Activated CD8-positive, alpha-beta T cell treated with anti-CD3 and anti-CD28 coated beads, Interleukin-2, amount 10 ng/mL, durations not matched to agents 7 days and 5 days (primary cell): ENCODE measurements around the gene MECP2. TPM values are rescaled to one million over a fixed set of nuclear protein-coding genes. Genes with fewer than 3 reads are reported as not detected.

ENCODE experiments used
- ATAC-seq: fragments of 150-1000 bp; cut with Tn5 transposase; one replicate; pipeline ENCODE4 v1.10.0; 2021; ENCODE audit warnings: moderate library complexity
- CTCF ChIA-PET: fragments of 350-600 bp; sonication (Branson Sonifier 250); formaldehyde crosslinking; loops from one replicate; lab custom pipeline; 2021; ENCODE audit warnings: antibody characterized with exemption; lab: Charles Lee
- POLR2A ChIA-PET: fragments of 350-600 bp; sonication (Branson Sonifier 250); formaldehyde crosslinking; loops from one replicate; lab custom pipeline; 2021; ENCODE audit warnings: antibody characterized with exemption; lab: Charles Lee
- DNase-seq: peaks from one replicate; pipeline ENCODE4 v3.0.0-alpha.2; 2020
- H3K27ac Mint-ChIP-seq: one replicate; pipeline ENCODE4 v1.8.0; 2021; ENCODE audit warnings: mild to moderate bottlenecking, mixed read lengths
- H3K27me3 Mint-ChIP-seq: one replicate; pipeline ENCODE4 v1.8.0; 2021; ENCODE audit warnings: low read depth, mixed read lengths
- H3K36me3 Mint-ChIP-seq: one replicate; pipeline ENCODE4 v1.8.0; 2021; ENCODE audit warnings: low read depth, mixed read lengths
- H3K4me1 Mint-ChIP-seq: one replicate; pipeline ENCODE4 v1.8.0; 2021; ENCODE audit warnings: low read depth, mixed read lengths
- H3K4me3 Mint-ChIP-seq: one replicate; pipeline ENCODE4 v1.8.0; 2021; ENCODE audit warnings: mild to moderate bottlenecking, mixed read lengths
- H3K9me3 Mint-ChIP-seq: one replicate; pipeline ENCODE4 v1.8.0; 2022; ENCODE audit warnings: mixed read lengths; ENCODE audit not compliant: insufficient read depth
- total RNA-seq, 2 experiments: library from RNA; stranded (reverse); gene quantifications; one replicate each; pipeline ENCODE4 v1.2.3, GENCODE V29; 2021

The MECP2 gene
- total RNA-seq, 2 experiments from 2014 or later = 65.4 to 65.5 TPM

DNA sequence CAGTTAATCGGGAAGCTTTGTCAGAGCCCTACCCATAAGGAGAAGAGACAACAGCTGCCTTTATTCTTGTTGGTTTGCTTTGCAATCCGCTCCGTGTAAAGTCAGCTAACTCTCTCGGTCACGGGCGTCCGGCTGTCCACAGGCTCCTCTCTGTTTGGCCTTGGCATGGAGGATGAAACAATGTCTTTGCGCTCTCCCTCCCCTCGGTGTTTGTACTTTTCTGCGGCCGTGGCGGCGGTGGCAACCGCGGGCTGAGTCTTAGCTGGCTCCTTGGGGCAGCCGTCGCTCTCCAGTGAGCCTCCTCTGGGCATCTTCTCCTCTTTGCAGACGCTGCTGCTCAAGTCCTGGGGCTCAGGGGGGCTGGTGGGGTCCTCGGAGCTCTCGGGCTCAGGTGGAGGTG lies 67.3 kb downstream of the MECP2 start:
- CTCF ChIA-PET = interaction anchor here (1.2 kb wide), 1 partner anchor 17 kb away, joined by 4 read pairs; no protein-coding TSS in a partner anchor
- ATAC-seq = no peak
- peaks cover 23% of the 10 kb centered on the region for H3K36me3 Mint-ChIP-seq
- POLR2A ChIA-PET = interaction anchor here (0.7 kb wide), 1 partner anchor 10 kb away, joined by 4 read pairs; no protein-coding TSS in a partner anchor
- H3K27ac Mint-ChIP-seq = no peak overlapping the region
- H3K4me3 Mint-ChIP-seq = no peak overlapping the region
- no peaks in the 10 kb centered on the region for H3K27me3 Mint-ChIP-seq
- H3K4me1 Mint-ChIP-seq = peaks cover 5% of the 10 kb centered on the region
- H3K9me3 Mint-ChIP-seq = no peaks in the 10 kb centered on the region
- no peak for DNase-seq

DNA sequence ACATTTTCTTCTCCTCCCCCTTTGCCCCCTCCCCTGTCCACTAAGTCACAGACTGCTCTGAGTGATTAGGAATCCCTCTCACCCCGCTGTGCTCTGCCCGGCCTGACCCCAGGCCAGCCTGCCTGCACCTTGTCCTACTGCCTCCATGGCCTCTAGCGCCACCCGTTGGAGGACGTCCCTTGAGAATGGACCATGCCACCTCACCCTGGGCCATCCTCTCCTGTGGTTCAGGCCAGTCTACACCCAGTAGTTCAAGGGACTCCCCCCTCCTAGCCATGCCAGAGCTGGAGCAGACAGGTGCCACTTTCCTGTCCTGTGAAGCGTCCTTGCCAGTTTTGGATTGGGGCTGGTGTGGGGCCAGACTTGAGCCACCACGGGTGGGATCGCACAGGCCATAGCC lies 68.1 kb downstream of the MECP2 start:
- no peak overlapping the region for H3K4me3 Mint-ChIP-seq
- ATAC-seq (no peak), DNase-seq (no peak)
- no peaks in the 10 kb centered on the region for H3K27me3 Mint-ChIP-seq
- CTCF ChIA-PET = interaction anchor here (1.2 kb wide), 1 partner anchor 16 kb away, joined by 4 read pairs; no protein-coding TSS in a partner anchor
- peaks cover 5% of the 10 kb centered on the region for H3K4me1 Mint-ChIP-seq
- POLR2A ChIA-PET = interaction anchor here (0.7 kb wide), 1 partner anchor 9 kb away, joined by 4 read pairs; no protein-coding TSS in a partner anchor
- H3K36me3 Mint-ChIP-seq = peaks cover 23% of the 10 kb centered on the region
- H3K9me3 Mint-ChIP-seq = no peaks in the 10 kb centered on the region
- no peak overlapping the region for H3K27ac Mint-ChIP-seq

DNA sequence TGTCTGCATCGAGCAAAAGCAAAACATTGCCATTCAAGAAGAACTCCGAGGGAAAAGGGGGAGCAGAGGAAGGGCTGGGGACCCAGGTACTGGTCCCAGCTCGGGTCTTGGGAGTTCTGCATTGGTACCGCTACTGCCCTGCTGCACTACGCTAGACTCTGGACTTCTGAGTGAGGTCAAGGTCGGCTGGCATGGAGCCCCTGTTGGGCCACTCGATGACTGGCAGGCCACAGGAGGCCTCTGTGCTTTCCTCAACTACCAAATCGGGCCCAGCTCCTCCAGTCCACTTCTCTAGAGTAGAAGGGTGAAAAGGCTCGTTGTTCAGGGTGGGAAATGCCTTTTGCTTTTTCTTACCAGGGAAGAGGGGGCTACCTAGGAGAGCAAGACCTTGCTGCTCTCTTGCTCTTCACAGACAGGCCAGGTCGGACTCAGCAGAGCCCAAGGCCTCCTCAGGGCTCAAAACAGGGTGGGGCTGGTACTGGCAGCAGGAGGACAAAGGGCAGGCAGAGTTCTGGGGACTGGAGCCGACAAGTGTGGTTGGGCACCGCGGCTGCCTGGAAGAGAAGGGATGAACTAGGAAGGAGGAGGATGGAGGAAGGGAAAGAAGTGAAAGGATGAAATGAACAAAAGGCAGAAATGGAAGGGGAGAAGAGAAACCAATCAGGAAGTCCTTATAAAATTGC lies 68.9 kb downstream of the MECP2 start:
- no peak for ATAC-seq
- no peak for DNase-seq
- ChIA-PET POLR2A (no interaction called here), CTCF (interaction anchor here (1.2 to 2.9 kb wide), 2 partner anchors 15 kb away, joined by 4 to 14 read pairs; no protein-coding TSS in a partner anchor)
- no peaks in the 10 kb centered on the region for H3K27me3 Mint-ChIP-seq
- H3K4me3 Mint-ChIP-seq = no peak overlapping the region
- peaks cover 5% of the 10 kb centered on the region for H3K4me1 Mint-ChIP-seq
- H3K9me3 Mint-ChIP-seq = no peaks in the 10 kb centered on the region
- peak overlapping the region; percentile 12 for H3K27ac Mint-ChIP-seq
- H3K36me3 Mint-ChIP-seq = peaks cover 21% of the 10 kb centered on the region

DNA sequence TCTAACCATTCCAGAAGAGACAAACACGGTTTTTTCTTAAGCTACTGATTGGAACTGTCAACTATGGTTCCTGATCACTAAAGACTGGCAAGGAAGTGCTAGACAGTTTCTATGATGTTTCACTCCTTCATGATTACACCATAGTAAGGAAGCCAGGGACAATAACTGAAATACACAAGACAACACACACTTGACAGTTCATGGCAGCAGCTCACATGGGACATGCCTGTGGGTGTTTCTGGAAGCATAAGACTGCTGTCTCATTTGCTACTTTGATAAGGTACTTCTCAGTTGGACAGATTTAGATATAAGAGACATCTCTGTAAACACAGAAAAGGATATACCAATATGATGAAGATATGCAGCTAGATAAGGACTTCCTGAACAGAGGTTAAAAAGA lies 69.5 kb downstream of the MECP2 start:
- H3K4me1 Mint-ChIP-seq = peaks cover 7% of the 10 kb centered on the region
- H3K27ac Mint-ChIP-seq = peak overlapping the region; percentile 12
- no peaks in the 10 kb centered on the region for H3K27me3 Mint-ChIP-seq
- H3K9me3 Mint-ChIP-seq = no peaks in the 10 kb centered on the region
- peaks cover 23% of the 10 kb centered on the region for H3K36me3 Mint-ChIP-seq
- DNase-seq (no peak), ATAC-seq (no peak)
- ChIA-PET CTCF (interaction anchor here (2.9 kb wide), 1 partner anchor 14 kb away, joined by 14 read pairs; no protein-coding TSS in a partner anchor), POLR2A (no interaction called here)
- H3K4me3 Mint-ChIP-seq = no peak overlapping the region

DNA sequence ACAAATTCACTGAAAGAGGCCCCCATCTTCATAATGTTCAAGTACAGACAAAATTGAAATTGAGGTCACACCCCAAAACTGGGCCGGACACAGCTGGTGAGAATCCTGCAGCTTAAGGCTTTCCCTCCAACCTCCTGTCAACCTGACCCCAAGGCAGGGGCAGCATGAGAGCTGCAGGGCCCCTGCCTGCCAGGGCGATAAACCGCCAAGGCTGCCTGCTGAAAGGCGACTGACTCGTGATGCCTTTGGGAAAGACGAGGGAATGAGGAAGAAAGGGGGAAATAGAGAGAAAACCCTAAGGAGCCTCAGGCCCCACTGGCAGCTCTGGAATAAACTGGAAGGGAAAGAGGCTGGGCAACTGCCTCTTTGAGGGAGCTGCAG lies 70.5 kb downstream of the MECP2 start:
- H3K36me3 Mint-ChIP-seq = peaks cover 22% of the 10 kb centered on the region
- peaks cover 8% of the 10 kb centered on the region for H3K4me1 Mint-ChIP-seq
- DNase-seq (no peak), ATAC-seq (no peak)
- POLR2A ChIA-PET = interaction anchor here (0.6 kb wide), 1 partner anchor 53 kb away, joined by 3 read pairs; no protein-coding TSS in a partner anchor
- H3K27ac Mint-ChIP-seq = no peak overlapping the region
- H3K4me3 Mint-ChIP-seq = no peak overlapping the region
- no peaks in the 10 kb centered on the region for H3K9me3 Mint-ChIP-seq
- no peaks in the 10 kb centered on the region for H3K27me3 Mint-ChIP-seq
- CTCF ChIA-PET = interaction anchor here (0.7 to 2.9 kb wide), 4 partner anchors 13 to 248 kb away, joined by 3 to 14 read pairs (median 3); no protein-coding TSS in a partner anchor

DNA sequence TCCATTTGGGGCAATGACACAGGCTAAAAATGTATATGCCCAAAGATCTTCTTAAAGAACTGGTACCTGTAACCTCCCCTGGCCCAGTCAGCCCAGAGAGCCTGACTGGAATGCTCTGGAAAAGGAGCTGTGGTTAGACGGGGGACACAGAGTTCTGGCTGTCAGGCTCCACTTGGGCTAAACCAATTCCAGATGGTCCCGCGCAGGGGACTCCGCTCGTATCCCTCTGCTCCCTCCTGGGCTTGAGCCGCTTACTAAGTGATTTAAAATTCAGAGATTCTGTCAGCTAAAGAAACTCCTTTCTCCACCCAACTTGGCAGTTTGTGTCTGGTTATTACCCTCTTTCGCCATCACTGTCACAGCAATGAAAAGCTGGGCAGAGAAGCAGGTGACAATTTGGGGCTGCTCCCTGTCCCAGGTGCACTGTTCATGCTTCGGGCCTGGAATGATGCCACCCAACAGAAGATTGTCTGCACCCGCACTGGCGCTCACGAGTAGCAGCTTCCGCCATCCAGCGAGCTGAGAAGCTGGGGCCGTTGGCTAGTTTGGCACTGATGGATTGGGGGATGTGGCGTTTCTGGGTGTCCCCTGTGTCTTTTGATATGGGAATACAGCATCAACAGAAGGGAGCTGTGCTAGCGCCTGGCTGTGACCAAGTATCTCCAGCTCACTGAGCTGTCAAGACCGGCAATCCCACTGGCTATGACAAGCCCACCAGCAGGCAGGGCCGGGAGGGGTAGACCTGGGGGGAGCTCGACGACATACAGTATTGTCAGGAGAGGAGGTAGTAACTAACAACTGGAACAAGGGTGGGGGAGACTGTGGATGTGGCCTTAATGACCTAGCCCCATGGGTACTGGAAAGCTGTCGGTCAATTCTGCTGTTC lies 71.1 kb downstream of the MECP2 start:
- Mint-ChIP-seq H3K4me3 (no peak overlapping the region), H3K27ac (no peak overlapping the region), H3K4me1 (peaks cover 8% of the 10 kb centered on the region), H3K9me3 (no peaks in the 10 kb centered on the region), H3K27me3 (no peaks in the 10 kb centered on the region), H3K36me3 (peaks cover 15% of the 10 kb centered on the region)
- POLR2A ChIA-PET = interaction anchor here (0.6 kb wide), 1 partner anchor 64 kb away, joined by 3 read pairs; no protein-coding TSS in a partner anchor
- CTCF ChIA-PET = interaction anchor here (0.7 to 2.9 kb wide), 4 partner anchors 13 to 247 kb away, joined by 3 to 14 read pairs (median 3); no protein-coding TSS in a partner anchor
- no peak for ATAC-seq
- no peak for DNase-seq

DNA sequence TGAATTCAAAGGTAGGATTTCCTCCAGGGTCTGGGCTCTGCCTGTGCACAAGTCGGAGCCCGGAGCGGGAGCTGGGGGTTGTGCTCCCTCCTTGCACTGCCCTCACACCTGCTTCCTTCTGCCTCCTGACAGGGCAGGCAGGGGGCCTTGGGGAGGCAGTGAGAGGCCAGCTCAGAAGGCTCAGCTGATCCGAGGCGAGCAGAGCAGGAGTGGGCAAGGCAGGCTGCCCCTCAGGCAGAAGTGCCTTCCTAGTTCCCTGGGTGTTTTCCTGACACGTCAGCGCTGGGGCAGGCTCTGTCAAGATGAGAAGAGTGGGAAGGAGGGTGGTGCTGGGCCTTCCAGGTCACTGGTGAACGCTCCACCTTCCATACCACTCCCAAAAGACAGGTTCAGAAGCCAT lies 72.3 kb downstream of the MECP2 start:
- Mint-ChIP-seq H3K36me3 (peaks cover 15% of the 10 kb centered on the region), H3K27me3 (no peaks in the 10 kb centered on the region), H3K27ac (no peak overlapping the region), H3K9me3 (no peaks in the 10 kb centered on the region), H3K4me3 (no peak overlapping the region), H3K4me1 (peaks cover 14% of the 10 kb centered on the region)
- CTCF ChIA-PET = no interaction called here
- ATAC-seq (no peak), DNase-seq (no peak)
- POLR2A ChIA-PET = no interaction called here

DNA sequence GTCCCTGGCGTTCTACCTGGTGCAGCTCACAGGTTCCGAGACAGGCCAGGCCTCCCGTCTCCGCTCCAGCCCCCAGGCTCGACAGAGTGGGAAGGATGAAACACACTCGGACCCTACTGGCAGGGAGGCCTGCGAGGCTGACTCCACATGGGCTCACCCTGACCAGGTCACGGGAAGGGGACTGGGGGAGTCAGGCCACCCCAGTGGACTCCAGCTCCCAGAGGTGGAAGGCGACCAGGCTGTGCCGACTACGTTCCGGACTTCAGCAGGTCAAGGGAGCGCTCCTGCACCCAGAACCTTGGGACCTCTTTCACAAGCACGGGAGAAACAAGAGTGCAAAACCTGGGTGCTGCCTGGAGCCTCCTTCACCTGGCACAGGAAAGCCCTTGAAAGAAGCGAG lies 73.2 kb downstream of the MECP2 start:
- CTCF ChIA-PET = no interaction called here
- Mint-ChIP-seq H3K27me3 (no peaks in the 10 kb centered on the region), H3K27ac (no peak overlapping the region)

DNA sequence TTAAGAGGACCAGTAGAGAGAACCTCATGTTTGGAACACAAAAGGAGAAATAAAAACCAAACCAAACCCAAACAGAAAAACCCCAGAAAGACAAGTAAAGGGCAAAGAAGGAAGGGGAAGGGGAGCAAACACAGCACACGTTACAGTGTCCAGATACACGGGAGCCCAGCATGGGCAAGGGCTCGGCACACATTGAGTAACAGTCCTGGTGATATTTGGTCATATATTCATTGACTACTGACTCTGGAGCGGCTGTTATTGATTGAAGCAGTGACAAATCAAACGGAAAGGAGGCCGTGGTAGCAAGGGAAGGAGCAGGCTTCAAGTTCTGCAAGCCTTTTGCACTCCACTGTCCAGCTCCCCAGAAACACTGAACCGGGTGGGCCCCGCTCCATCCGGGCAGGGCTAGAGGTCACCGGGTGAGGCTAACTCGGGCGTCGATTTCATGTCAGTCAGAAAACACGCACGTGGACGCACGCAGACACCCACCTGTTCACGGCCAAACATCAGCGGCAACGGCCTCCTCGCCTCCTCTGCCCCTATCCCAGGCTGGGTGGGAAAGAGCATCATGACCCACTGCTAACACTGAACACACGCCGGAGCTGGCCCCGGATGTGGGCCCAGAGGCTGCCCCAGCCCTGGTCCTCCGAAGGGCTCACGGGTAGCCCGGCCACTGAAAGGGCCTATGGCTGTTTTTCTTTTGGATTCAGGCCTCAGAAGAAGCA lies 74.1 kb downstream of the MECP2 start:
- Mint-ChIP-seq H3K9me3 (no peaks in the 10 kb centered on the region), H3K4me1 (peaks cover 10% of the 10 kb centered on the region), H3K36me3 (peaks cover 16% of the 10 kb centered on the region), H3K27me3 (no peaks in the 10 kb centered on the region), H3K4me3 (no peak overlapping the region), H3K27ac (peak overlapping the region; percentile 66)
- ChIA-PET POLR2A (interaction anchor here (0.6 kb wide), 1 partner anchor 894 kb away, joined by 4 read pairs; no protein-coding TSS in a partner anchor), CTCF (no interaction called here)
- ATAC-seq = no peak
- DNase-seq = no peak

More for the DNA sequence above, 73.2 kb downstream of the MECP2 start:
- POLR2A ChIA-PET = no interaction called here
- DNase-seq (no peak), ATAC-seq (no peak)
- Mint-ChIP-seq H3K4me1 (peaks cover 14% of the 10 kb centered on the region), H3K9me3 (no peaks in the 10 kb centered on the region), H3K4me3 (no peak overlapping the region), H3K36me3 (peaks cover 13% of the 10 kb centered on the region)

DNA sequence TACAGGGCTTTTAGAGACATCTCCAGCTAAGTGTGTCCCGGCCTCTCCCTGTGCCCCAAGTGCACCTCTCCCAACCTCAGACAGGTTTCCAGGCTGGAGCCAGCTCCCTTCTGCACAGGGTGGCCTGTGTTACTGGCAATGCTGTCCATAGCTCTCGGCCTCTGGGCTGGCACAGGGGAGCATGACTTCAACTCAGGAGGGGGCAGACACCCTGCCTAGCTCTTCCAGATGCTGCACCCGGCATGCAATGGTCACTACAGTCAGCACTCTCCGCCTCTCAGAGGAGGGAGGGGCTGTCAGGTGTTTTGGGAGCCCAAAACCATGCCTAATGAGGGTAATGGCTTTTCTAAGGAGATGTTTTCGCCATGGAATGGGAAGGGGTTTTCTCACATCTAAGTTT lies 75.4 kb downstream of the MECP2 start:
- Mint-ChIP-seq H3K4me3 (no peak overlapping the region), H3K9me3 (no peaks in the 10 kb centered on the region), H3K27ac (no peak overlapping the region), H3K36me3 (peaks cover 17% of the 10 kb centered on the region), H3K27me3 (no peaks in the 10 kb centered on the region), H3K4me1 (peaks cover 10% of the 10 kb centered on the region)
- POLR2A ChIA-PET = no interaction called here
- no peak for DNase-seq
- CTCF ChIA-PET = interaction anchor here (1.0 kb wide), 1 partner anchor 9 kb away, joined by 5 read pairs; no protein-coding TSS in a partner anchor
- no peak for ATAC-seq

DNA sequence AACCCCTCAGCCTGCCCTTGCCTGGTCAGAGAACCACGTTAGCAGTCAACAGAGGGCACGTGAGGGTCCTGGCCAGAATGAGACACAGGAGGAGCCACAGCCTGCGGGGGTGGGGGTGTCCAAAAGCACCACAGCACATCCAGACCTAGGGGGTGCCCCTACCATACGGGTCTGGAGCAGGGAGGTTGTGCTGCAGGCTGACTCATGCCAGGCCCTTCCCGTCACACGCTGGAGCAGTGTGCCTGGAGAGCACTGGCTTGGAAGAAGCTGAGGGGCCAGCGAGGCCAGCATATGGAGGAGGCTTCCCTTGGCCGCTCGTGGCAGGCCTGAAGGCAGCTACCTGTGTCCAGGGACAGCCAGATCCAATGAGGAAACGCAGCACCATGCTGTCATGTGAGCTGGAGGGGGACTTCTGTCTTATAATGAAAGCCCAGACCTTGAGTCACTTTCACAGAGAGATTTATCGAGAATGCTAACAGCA lies 76.3 kb downstream of the MECP2 start:
- Mint-ChIP-seq H3K4me3 (no peak overlapping the region), H3K27ac (peak overlapping the region; percentile 93), H3K36me3 (peaks cover 21% of the 10 kb centered on the region), H3K4me1 (peaks cover 10% of the 10 kb centered on the region), H3K27me3 (no peaks in the 10 kb centered on the region), H3K9me3 (no peaks in the 10 kb centered on the region)
- ChIA-PET CTCF (interaction anchor here (1.3 kb wide), 2 partner anchors 15 to 30 kb away, joined by 4 read pairs; no protein-coding TSS in a partner anchor), POLR2A (interaction anchor here (1.1 to 1.2 kb wide), 4 partner anchors 48 to 96 kb away, joined by 3 to 6 read pairs (median 4); partner anchors contain the start of genes HCFC1 and TMEM187)
- ATAC-seq (no peak), DNase-seq (no peak)
